ENCODE measurements around the gene TMEM92.
A peak's percentile ranks its signal among the peaks of the same experiment; 100 is the strongest.

The TMEM92 gene

DNA sequence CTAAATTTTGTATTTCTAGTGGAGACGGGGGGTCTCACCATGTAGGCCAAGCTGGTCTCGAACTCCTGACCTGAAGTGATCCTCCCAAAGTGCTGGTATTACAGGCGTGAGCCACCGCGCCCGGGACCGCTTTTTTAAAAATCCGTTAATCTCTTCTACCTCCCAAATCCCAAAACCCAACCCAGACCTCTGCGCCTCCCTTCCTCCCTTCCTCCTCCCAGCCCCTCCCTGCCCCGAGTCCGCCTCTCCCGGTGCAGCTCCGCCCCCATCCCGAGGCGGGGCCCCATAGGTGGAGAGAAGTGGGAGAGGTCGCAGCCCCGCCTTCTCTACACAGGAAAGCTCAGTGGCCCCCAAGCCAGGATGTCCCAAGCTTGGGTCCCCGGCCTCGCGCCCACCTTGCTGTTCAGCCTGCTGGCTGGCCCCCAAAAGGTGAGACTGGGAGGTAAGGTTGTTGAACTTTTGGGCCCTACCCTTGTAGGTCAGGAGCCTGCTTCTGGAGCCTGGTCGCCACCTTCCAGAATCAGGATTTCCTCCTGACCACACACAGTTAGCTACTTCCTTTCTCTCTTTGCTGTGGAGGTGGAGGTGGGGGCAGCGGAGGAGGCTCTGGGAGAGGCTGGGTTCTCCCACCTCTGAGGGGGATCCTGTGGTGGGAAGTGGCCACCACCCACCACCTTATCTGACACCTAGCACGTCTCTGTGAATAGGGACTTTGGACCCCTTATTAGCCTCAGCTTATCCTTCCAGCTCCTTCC is at the start of gene TMEM92:
TSS of gene TMEM92 (plus strand) at position 325 of the 755 bp plus-strand sequence. CDS start at position 361, 36 bp downstream.
- FAIRE-seq: no peak
- DNase-seq (ENCODE audit: low spot score): peak; percentile 74

DNA sequence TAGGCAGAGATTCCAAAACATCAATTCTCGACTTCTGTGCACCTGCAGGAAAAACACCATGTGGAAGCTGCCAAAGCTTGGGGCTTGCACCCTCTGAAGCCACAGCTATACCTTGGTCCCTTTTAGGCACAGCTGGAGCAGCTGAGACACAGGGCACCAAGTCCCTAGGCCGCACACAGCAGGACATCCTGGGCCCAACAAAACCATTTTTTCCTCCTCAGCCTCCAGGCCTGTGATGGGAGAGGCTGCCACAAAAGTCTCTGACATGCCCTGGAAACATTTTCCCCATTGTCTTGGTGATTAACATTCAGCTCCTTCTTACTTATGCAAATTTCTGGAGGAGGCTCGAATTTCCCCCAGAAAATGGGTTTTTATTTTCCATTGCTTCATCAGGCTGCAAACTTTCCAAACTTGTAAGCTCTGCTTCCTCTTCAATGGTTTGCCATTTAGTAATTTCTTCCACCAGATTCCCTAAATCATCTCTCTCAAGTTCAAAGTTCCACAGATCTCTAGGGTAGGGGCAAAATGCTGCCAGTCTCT is 48.5 kb upstream of the TMEM92 start:
- no peak for FAIRE-seq

DNA sequence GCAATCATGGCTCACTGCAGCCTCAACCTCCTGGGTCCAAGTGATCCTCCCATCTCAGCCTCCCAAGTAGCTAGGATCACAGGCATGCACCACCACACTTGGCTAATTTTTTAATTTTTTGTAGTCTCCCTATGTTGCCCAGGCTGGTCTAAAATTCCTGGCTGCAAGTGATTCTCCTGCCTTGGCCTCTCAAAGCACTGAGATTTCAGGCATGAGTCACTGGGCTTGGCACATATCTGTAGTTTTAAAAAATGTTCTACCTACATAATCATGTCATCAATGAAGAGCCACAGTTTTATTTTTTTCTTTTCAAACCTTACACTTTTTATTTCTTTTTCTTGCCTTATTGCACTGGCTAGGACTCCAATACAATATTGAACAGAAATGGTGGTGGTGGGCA is 39.7 kb upstream of the TMEM92 start:
- no peak for FAIRE-seq
- no peak for DNase-seq (ENCODE audit: low spot score)

More for the DNA sequence above, 48.5 kb upstream of the TMEM92 start:
- no peak for DNase-seq (ENCODE audit: low spot score)

DNA sequence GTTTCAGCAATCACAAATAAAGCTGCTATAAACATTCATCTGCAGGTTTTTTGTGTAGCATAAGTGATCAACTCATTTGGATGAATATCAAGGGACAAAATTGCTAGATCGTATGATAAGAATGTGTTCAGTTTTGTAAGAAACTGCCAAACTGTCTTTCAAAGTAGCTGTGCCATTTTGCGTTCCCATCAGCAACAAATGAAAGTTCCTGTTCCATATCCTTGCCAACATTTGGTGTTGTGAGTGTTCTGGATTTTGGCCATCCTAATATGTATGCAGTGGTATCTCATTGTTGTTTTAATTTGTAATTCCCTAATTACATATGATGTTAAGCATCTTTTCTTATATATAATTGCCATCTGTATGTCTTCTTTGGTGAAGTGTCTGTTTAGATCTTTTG is 36.4 kb upstream of the TMEM92 start:
- no peak for FAIRE-seq

DNA sequence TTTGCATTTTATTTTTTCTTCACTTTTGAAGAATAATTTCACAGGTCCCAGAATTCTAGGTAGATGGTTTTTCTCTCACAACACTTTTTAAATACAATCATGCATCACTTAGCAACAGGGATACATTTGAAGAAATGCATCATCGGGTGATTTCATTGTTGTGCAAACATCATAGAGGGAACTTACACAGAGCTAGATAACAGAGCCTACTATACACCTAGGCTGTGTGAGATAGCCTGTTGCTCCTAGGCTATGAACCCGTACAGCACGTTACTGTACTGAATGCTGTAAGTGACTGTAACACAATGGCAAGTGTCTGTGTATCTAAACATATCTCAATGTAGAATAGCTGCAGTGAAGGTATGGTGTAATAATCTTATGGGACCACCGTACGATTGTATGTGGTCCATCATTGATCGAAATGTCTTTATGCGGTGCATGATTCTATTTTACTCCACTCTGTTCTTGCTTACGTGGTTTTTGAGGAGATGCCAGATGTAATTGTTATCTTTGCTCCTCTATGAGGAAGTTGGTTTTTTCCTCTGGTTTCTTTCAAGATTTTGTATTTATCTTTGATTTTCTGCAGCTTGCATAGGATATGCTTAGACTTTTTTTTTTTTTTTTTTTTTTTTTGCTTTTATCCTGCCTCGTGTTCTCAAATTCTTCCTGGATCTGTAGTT is 35.5 kb upstream of the TMEM92 start:
- peak; percentile 37 for FAIRE-seq

More for the DNA sequence above, 36.4 kb upstream of the TMEM92 start:
- no peak for DNase-seq (ENCODE audit: low spot score)

DNA sequence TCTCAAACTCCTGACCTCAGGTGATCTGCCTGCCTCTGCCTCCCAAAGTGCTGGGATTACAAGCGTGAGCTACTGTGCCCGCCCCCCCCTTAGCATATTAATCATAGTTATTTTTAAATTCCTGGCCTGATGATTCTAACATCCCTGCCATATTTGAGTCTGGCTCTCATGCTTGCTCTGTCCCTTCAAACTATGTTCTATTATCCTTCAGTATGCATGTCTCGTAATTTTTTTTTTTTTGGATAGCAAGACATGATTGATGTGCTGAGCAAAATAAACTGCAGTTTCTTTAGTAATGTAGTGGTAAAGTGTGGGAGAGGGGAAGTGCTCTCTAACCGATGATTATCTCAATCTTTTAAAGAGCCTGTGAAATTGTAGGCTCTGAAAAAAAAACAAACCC is 34.3 kb upstream of the TMEM92 start:
- FAIRE-seq (no peak), DNase-seq (ENCODE audit: low spot score) (no peak)

More for the DNA sequence above, 35.5 kb upstream of the TMEM92 start:
- DNase-seq (ENCODE audit: low spot score): no peak

DNA sequence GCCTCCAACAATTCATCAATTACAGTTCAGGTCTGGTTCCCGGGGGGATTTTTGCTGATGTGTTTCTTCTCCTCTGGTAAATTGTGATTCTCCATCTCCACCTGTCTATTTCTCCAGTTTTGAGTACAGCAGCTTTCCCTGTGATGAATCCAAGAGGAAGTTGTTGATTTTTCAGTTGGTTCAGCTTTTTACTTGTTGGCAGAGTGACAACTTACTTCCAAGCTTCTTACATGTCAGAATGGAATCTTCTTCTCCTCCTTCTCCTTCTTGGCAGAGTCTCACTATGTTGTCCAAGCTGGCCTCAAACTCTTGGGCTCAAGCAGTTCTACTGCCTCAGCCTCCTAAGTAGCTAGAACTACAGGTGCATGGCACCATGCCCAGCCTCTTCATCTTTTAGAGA is 33.4 kb upstream of the TMEM92 start:
- FAIRE-seq (no peak), DNase-seq (ENCODE audit: low spot score) (no peak)

DNA sequence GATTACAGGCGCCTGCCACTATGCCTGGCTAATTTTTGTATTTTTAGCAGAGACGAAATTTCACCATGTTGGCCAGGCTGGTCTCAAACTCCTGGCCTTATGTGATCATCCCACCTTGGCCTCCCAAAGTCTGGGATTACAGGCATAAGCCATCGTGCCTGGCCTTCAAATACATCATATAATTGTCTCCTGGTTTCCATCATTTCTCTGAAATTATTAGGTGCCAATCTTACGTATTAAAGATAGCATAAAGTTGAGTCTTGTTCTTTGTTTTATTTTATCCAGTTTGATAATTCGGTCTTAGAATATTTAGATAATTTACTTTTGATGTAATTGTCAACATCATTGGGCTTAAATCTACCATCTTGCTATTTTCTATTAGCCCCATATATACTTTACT is 32.8 kb upstream of the TMEM92 start:
- no peak for FAIRE-seq
- no peak for DNase-seq (ENCODE audit: low spot score)

DNA sequence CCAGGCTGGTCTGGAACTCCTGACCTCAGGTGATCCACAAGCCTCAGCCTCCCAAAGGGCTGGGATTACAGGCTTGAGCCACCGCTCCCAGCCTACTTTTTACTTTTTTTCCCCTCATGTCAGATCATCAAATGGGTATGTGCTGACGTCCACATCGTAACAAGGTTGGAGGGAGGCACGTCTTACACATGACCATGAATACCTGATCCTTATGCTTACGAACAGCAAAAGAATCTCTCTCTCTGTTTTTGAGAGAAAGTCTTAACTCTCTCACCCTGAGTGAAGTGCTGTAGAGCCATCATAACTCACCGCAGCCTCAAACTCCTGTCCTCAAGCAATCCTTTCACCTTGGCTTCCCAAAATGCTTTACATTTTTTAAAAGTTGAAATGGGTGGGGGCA is 29.5 kb upstream of the TMEM92 start:
- FAIRE-seq (no peak), DNase-seq (ENCODE audit: low spot score) (no peak)

DNA sequence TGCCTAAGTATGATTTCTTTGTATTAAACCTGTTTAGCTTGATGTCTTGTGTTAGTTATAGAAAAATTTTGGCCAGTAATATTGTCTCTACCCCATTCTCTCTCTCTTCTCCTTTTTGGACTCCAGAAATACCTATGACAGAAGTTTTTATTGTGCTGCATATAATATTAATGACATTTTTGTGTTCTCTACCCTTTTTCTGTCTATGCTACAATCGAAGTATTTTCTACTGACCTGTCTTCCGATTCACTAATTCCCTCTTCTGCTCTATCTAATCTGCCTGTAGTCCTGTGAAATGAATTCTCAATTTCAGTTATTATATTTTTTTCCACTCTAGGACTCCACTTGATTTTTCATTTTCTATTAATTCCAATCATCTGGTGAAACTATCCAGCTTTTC is 26.0 kb upstream of the TMEM92 start:
- DNase-seq (ENCODE audit: low spot score) (no peak), FAIRE-seq (no peak)

DNA sequence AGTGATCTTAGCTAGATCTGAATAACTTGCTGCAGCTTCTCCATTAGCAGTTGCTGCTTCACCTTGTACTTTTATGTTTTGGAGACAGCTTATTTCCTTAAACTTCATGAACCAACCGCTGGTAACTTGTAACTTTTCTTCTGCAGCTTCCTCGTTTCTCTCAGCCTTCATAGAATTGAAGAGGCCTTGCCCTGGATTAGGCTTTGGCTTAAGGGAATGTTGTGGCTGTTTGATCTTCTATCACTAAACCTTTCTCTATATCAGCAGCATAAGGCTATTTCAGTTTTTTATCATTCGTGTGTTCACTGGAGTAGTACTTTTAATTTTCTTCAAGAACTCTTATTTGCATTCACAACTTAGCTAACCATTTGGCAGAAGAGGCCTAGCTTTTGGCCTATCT is 21.5 kb upstream of the TMEM92 start:
- DNase-seq (ENCODE audit: low spot score): no peak
- FAIRE-seq: no peak

DNA sequence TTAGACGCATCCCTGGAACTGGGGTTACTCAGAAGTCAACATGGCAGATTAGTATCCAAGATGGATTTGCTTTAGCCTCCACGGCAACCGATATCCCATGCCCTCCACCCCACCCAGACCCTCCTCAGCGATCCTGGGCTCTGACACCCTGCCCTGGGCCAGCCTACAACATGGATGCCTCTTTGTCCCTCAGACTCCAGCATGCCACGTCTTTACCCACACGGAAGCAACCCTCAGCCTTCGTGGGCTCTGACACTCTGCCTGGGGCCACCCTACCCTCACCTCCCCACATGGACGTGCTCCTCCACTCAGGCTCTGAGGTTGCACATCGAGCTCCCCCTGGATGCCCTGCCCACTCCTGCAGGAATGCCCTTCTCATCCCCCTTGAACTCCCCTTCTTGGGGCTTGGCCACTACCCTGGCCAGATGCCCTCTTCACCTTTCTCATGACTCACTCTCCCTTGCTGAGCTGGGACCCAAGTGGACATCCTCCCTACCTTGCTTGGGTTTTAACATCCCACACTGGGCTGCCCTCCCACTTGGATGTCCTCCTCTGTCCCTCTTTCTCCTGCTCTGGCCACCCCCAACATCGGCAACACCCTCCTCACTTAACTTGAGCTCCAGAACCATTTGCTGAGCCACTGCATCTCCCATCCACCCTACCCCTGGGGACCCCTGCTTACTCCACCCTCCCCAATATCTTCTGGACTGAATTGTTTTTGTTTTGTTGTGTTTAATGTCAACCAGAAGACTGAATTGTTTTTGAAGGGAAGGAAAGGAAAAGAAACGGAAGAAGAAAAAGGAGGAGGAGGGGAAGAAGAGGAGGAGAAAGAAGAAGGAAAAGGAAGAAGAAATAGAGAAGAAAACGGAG is 18.3 kb upstream of the TMEM92 start:
- DNase-seq (ENCODE audit: low spot score): no peak
- FAIRE-seq: peak; percentile 50

DNA sequence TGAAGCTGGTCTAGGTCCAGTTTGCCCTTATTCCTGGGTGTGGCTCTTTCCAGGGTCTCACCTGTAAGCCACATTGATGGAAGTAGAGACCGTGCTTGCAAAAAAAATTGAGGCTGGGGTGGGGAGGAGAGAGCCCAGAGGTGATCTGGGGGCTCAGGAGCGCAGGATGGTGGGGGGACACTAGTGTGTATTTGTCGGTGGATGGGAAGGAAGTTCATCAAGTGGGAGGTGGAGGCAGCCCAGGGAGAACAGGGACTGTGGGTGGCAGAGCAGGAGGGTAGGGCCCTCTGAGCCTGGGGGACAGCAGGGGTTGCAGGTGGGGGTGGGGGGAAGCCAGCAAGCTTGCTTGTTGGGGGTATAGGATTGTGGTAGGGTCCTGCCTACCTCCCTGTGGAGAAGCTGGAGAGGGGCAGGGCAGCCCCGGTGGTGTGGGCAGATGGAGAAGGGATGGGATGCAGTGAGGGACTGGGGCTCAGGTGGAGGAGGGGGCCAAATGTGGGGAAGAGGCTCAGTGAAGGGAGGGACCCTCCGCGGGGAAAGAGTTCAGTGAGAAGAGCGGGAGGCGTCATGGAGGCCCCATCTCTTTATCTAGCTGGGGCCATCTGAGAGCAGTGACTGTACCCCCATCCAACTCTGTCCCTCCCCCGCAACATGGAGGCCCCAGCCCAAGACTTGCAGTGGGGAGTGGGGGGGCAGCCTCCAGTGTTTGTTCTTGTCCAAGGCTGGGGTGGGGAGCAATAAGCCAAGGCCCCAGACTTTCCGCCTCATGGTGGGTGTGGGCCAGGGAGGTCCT is 17.2 kb upstream of the TMEM92 start:
- FAIRE-seq (no peak), DNase-seq (ENCODE audit: low spot score) (no peak)

DNA sequence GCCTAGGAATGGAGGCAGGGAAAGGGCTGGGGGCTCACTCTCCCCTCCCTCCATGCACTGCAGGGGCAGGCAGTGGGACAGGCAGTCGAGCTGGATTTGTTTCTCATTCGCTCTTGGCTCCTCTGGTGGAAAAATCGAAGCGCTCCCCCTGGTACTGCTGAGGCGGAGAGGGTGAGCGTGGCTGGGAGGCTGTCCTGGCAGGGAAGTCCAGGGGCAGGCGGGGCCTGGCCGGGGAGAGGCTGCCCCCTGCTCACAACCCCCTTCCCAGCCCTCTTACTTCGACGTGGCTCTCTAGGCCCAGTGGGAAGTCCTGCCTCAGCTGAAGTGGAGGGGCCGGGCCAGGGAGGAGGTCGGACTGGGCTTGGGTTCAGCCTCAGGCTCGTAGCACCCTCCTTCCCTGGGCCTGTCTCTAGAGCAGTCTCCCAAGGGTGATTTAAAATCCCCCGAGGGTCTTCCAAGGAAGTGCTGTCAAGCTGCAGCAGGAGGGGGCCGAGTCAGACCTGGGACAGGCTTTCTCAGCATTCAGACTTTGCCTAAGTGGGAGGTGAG is 16.5 kb upstream of the TMEM92 start:
- DNase-seq (ENCODE audit: low spot score): no peak

DNA sequence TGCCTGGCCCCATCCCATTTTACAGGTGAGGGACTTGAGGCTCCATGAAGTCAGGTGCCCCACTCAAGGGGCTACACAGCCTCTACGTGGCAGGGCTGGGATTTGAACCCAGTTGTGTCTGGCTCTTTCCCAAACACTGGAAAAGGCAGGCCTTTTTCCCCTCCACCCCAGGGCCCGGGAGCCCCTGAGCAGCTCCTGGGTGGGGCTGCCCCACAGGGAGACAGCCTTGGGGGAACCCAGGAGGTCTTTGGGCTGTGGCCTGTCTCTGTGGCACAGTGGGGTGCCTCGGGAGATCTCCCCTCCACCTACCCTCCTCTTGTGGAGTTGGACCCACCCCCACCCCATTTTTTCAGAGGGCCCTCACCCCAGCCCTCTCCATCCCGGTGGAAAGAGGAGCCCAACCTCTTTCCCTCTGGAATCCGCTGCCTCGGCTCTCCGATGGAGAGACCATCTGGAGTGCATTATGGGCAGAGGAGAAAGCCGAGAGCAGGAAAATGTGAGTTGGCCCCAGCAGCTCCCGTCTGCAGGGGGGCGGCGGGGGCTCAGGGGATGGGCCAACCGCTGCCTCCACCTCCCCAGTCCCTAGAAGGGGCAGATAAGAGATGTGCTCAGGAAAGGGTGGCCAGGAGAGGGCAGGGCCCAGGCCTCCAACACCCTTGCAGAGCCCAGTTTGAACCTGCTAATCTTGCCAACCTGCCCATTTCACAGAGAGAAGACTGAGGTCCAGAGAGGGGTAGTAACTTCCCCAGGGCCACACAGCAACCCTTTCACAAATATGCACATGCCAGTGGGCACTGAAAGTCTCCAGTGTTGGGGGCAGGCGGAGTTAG is 15.4 kb upstream of the TMEM92 start:
- FAIRE-seq: no peak

More for the DNA sequence above, 16.5 kb upstream of the TMEM92 start:
- FAIRE-seq: no peak

DNA sequence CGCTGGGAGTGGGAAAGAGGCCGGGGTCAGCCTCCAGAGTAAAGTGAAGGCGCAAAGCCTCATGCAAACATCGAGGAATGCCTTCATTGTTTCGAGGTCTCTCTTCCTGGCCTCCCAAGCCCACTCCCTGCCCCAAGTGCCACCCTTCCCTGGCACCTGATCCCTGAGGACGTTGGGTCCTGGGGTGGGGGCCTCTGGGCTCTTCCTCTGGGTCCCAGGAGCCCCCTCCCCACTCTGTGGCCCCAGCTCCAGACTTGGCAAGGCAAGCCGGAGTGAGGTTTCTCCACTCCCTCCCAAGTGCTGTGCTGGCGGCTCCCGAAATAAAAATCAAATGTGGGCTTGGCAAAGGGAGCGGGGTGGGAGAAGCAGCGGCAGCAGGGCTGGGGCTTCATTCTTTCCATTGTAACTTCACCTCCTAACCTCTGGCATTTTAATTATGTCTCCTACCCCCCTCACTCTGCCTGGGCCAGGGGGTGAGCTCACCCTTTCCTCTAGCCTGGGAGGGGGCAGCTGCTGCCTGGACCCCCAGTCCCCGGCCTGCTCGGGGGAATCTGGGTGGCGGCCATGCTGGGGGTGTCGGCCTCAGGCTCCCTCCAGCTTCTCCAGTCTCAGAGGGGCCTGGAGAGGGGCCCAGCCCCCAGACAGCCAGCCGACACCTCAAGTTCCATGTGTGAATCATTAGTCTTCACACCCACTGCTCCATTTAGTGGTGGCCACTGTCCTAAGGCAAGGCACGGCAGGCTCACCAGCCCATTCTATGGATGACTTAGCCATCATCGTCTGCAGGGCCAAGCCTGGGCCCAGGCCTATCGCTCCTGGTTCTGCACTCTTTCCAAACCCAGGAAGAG is 14.6 kb upstream of the TMEM92 start:
- peak; percentile 15 for DNase-seq (ENCODE audit: low spot score)
- FAIRE-seq: no peak

More for the DNA sequence above, 15.4 kb upstream of the TMEM92 start:
- DNase-seq (ENCODE audit: low spot score): no peak

DNA sequence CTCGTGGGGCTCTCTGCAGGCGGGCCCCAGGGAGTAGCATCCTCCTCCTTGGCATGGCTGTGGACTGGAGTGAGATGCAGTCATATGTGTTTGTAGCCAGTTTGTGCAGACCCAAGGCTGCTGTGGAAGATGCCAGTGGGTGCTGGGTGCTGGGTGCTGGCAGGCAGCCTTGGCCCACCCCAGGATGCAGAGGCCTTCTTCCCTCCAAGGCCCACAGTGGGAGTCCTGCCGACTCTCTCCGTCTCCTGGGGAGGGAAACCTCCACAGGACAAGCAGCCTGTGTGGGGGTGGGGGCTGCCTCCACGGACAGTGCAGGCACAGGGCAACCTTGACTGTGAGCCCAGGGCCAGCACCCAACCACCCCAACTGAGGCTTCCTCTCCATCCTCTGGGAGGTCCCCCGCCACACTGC is 13.8 kb upstream of the TMEM92 start:
- FAIRE-seq: no peak
- DNase-seq (ENCODE audit: low spot score): no peak

DNA sequence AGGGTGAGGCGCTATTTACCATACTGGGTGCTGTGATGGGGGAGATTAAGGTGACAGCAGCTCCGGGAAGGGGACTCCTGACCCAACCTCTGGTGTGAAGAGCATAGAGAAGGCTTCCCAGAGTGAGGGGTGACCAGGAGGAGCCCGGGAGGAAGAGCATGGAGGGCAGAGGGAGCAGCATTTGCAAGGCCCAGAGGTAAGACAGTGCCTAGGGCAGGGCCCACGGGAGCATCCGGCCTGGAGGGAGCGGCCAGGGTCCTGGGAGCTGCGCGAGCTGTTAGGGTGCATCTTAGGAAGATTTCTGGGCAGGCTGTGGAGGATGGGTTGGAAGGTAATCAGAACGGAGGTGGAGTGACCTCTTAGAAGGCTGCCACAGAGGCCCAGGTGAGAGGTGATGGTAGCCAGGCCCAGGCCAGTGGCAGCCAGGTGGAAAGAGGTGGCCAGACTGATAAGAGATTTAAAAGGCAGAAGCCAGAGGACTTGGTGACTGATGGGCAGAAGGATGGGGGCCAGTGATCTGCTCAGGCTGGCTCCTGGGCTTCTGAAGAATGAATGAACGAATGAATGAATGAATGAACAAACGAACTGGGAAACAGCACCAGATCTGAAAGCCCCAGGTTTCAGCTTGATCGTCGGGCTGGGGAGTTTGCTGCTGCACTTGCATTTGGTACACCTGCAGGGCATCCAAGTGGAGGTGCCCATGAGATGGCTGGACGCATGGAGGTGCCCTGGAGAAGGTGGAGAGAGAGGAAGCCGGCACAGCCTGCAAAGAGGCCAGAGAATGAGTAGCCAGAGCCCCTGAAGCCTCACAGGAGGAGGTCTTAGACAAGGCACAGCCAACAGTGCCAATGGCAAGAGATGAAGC is 13.0 kb upstream of the TMEM92 start:
- FAIRE-seq: no peak
- DNase-seq (ENCODE audit: low spot score): no peak

Data from urothelium cell line (cell line).